T-helper 1 cell treated with Interleukin-12 subunit alpha and Interleukin-12 subunit beta and Interleukin-4 antibody, amounts not matched to agents 30 μg/mL and 1 μg/mL, for 36 hours (primary cell): ENCODE results near the gene ABHD12.
A peak's percentile ranks its signal among the peaks of the same experiment; 100 is the strongest.
"Not testable (repeated sequence)": the region's sequence is repeated elsewhere in the genome, so short reads cannot be mapped to it uniquely, and the experiment has no call there.

Source experiments
- H3K27ac Mint-ChIP-seq: one replicate; pipeline ENCODE4 v1.8.0; 2021; ENCODE audit warnings: mild to moderate bottlenecking, mixed read lengths
- H3K27me3 Mint-ChIP-seq: one replicate; pipeline ENCODE4 v1.8.0; 2021; ENCODE audit warnings: low read depth, mixed read lengths
- H3K36me3 Mint-ChIP-seq: one replicate; pipeline ENCODE4 v1.8.0; 2021; ENCODE audit warnings: low read depth, mixed read lengths
- H3K4me1 Mint-ChIP-seq: one replicate; pipeline ENCODE4 v1.8.0; 2021; ENCODE audit warnings: low read depth, mixed read lengths
- H3K4me3 Mint-ChIP-seq: one replicate; pipeline ENCODE4 v1.8.0; 2021; ENCODE audit warnings: mild to moderate bottlenecking, moderate library complexity, mixed read lengths
- H3K9me3 Mint-ChIP-seq: one replicate; pipeline ENCODE4 v1.8.0; 2021; ENCODE audit warnings: mixed read lengths

The ABHD12 gene

DNA sequence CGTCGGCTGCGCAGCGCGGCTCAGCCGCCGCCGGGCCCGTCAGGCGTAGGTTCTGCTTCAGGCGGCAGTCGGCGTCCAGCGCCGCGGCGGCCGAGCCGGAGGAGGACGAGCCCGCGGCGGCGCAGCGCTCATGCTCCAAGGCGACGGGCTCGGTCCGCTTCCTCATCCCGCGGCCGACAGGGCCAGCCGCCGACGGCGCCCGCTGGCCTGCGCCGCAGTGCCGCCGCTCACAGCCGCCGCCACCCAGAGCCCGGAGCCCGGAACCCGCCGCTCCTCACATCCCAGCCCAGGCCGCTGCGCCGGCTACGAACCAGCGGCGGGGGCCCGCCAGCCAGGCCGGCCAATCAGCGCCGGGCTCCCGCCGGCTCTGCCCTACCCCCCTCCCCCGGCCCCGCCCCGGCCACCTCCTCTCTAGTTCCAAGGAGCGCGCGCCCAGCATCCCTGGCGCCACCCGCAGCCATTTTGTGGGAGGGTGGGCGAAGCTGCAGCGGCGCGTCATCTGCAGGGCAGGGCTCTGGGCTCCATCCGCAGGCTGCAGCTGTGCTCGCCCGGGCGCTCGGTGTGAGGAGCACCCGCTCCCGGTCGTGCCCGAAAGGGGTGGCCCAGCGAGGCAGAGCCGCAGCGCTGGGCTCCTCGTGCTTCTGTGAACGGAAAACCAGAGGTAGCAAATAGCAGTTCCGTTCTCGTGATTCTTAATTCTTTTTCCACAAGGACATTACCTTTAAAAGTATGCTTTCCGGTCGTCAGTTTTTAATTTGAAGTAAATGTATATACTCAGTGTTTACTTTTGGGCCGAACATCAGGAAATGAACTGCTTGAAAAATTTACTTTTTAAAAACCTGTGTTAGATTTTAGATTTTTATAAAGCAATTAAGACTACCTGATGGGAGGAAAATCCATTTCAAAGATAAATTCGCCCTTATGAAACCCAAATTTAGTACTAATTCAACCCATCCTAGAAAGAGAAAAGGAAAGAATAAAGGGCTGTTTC lies at the start of gene ABHD12:
TSS of gene ABHD12 (minus strand) at position 298 of the 991 bp plus-strand sequence. CDS start at position 166, 132 bp downstream.
- peaks cover 3% of the 10 kb centered on the region for H3K27me3 Mint-ChIP-seq
- H3K9me3 Mint-ChIP-seq: no peaks in the 10 kb centered on the region
- H3K36me3 Mint-ChIP-seq: peaks cover 6% of the 10 kb centered on the region
- peak within 1 kb of the TSS; percentile 90 for H3K27ac Mint-ChIP-seq
- peaks cover 14% of the 10 kb centered on the region for H3K4me1 Mint-ChIP-seq
- peak within 1 kb of the TSS; percentile 85 for H3K4me3 Mint-ChIP-seq

DNA sequence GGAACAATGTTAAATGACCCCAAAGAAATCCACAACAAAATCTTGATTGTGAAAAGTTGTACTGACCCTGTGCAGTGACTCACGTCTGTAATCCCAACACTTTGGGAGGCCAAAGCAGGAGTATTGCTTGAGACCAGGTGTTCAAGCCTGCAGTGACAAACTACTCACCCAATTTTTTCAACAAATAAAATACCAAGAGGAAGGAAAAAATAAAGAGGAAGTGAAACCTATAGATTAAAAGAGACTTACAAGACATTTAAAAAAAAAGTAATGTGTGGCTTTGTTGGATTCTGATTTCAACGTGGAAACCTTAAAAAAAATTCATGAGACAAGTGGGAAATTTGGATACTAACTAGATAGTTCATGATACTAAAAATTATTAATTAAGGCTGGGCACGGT lies 48.7 kb upstream of the ABHD12 start:
- peaks cover 3% of the 10 kb centered on the region for H3K4me1 Mint-ChIP-seq

DNA sequence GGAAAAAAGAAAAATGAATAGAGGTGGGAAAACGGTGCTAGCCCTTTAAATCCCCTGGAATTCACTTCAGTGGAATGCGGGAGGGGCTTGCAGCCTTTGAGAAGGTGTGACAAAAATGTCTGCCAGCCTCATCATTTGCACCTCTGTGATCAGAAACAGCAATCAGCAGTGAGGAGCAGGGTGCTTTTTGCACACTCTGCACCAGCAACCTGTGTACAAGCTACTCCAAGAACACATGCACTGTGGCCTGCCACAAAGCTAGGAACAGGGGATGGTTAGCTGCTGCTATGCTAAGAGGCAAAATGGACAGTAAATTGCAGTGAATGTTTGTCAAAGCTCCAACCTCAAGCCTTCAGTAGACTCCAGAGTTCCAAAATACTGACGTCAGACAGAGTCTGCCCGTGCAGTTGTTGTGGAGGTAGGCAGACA lies 46.5 kb upstream of the ABHD12 start:
- H3K36me3 Mint-ChIP-seq: peaks cover 12% of the 10 kb centered on the region
- H3K9me3 Mint-ChIP-seq: no peaks in the 10 kb centered on the region
- H3K27me3 Mint-ChIP-seq: no peaks in the 10 kb centered on the region
- H3K4me3 Mint-ChIP-seq: no peak overlapping the region
- H3K27ac Mint-ChIP-seq: no peak overlapping the region
- peaks cover 3% of the 10 kb centered on the region for H3K4me1 Mint-ChIP-seq

More for the DNA sequence above, 48.7 kb upstream of the ABHD12 start:
- Mint-ChIP-seq H3K27me3 (no peaks in the 10 kb centered on the region), H3K4me3 (no peak overlapping the region), H3K9me3 (no peaks in the 10 kb centered on the region), H3K27ac (no peak overlapping the region), H3K36me3 (peaks cover 11% of the 10 kb centered on the region)

DNA sequence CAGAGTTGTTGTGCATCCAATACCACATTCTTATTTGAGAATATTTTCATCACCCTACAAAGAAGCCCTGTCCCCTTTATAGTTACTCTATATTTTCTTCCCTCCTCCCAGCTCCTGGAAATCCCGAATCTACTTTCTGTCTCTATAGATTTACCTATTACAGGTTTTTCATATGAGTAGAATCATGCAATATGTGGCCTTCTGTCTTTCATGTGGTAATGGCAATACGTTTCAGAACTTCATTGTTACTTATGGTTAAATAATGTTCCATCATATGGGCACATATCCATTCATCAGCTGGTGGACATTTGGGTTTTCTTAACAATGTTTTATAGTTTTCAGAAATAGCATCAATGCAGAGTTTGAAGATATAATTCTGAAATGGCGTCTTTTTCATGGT lies 33.9 kb upstream of the ABHD12 start:
- Mint-ChIP-seq H3K27ac (no peak overlapping the region), H3K36me3 (peaks cover 35% of the 10 kb centered on the region), H3K9me3 (no peaks in the 10 kb centered on the region), H3K4me1 (peaks cover 6% of the 10 kb centered on the region), H3K27me3 (no peaks in the 10 kb centered on the region), H3K4me3 (no peak overlapping the region)

DNA sequence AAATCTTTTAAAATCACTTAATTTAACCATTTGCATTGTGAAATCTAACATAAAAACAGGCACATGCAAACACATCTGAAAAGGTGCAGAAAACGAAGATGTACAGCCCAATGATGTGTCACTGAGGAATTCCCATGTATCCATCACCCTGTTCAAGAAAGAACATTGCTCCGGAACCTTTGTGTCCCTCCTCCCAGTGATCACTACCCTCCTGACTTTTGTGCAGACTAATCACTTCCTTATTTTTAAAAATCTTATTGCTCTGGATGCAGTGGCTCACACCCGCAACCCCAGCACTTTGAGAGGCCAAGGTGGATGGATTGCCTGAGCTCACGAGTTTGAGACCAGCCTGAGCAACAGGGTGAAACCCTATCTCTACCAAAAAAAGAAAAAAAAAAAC lies 31.4 kb upstream of the ABHD12 start:
- H3K4me3 Mint-ChIP-seq: no peak overlapping the region
- H3K9me3 Mint-ChIP-seq: no peaks in the 10 kb centered on the region
- peaks cover 26% of the 10 kb centered on the region for H3K36me3 Mint-ChIP-seq
- H3K27me3 Mint-ChIP-seq: no peaks in the 10 kb centered on the region
- no peak overlapping the region for H3K27ac Mint-ChIP-seq
- peaks cover 9% of the 10 kb centered on the region for H3K4me1 Mint-ChIP-seq

DNA sequence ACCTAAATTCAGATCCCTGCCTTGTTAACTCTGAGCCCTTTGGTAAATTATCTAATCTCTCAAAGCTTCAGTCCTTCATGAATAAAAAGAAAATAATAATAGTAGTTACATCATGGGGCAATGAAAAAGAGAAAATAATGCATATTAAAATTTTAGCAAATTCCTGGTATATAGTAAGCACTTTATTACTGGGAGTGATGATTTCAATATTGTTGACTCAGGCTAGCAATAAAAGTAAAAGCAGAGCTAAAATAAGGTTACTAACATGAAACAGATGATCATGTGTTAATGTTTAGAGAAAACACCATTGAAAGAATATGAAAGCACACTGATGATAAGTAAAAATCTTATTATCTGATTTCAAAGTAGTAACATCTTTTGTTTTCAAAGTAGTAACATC lies 30.5 kb upstream of the ABHD12 start:
- Mint-ChIP-seq H3K27ac (no peak overlapping the region), H3K36me3 (peaks cover 21% of the 10 kb centered on the region), H3K9me3 (no peaks in the 10 kb centered on the region), H3K4me1 (peaks cover 10% of the 10 kb centered on the region), H3K4me3 (no peak overlapping the region), H3K27me3 (no peaks in the 10 kb centered on the region)

DNA sequence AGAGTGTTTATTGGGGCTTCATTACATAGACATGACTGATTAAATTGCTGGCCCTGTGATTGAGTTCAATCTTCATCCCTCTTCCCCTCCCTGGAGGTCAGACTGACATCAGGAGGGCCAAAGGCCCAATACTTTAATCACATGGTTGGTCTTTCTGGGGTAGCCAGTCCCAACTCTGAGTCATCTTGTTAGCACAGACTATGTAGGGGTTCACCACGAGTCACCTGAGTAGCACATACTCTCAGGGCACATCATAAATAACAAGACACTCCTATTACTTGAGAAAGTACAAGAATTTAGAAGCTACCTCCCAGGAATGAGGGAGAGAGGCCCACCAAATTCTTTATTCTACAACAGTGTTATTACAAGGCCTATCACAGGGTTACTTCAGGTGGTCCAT lies 28.1 kb upstream of the ABHD12 start:
- peaks cover 9% of the 10 kb centered on the region for H3K36me3 Mint-ChIP-seq
- no peaks in the 10 kb centered on the region for H3K9me3 Mint-ChIP-seq
- no peaks in the 10 kb centered on the region for H3K27me3 Mint-ChIP-seq
- H3K4me3 Mint-ChIP-seq: no peak overlapping the region
- H3K27ac Mint-ChIP-seq: no peak overlapping the region
- peaks cover 6% of the 10 kb centered on the region for H3K4me1 Mint-ChIP-seq

DNA sequence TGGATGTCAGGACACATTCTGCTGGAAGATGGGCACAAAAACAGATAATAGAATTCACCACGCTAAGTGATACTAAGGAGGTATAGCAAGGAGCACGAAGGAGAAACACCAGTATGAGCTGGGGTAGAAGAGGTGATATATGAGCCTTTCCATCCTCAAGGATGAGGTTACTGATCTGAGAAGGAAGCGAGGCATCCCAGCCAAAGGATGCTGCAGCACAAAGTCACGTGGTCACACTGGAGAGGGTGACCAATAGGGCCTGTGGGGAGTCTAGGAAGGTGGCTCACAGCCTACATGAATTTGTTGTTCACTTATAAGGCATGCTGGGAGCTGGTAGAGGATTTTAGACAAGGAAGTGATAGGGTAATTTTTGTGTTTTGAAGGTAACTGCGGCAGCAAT lies 18.3 kb upstream of the ABHD12 start:
- Mint-ChIP-seq H3K4me3 (peak overlapping the region; percentile 95), H3K27me3 (no peaks in the 10 kb centered on the region), H3K9me3 (peaks cover 7% of the 10 kb centered on the region), H3K27ac (peak overlapping the region; percentile 18), H3K4me1 (peaks cover 20% of the 10 kb centered on the region), H3K36me3 (peaks cover 5% of the 10 kb centered on the region)

DNA sequence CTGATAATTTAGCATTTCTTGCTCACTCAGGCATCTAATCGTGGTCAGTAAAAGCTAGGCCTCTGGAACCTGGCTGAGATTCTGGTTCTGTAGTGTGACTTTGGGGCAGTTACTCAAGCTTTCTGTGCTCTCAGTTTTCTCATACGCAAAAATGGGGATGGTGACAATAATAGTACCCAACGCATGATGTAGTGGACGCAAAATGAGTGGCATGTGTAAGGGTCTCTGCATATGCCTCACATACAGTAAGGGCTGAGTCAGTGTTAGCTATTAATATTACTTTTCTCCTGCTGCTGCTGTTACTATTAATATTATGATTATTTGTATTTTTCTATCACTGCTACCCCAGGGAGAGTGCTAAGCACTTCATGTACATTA lies 17.5 kb upstream of the ABHD12 start:
- Mint-ChIP-seq H3K27me3 (no peaks in the 10 kb centered on the region), H3K4me3 (peak overlapping the region; percentile 95), H3K9me3 (peaks cover 11% of the 10 kb centered on the region), H3K36me3 (peaks cover 5% of the 10 kb centered on the region), H3K4me1 (peaks cover 19% of the 10 kb centered on the region), H3K27ac (peak overlapping the region; percentile 85)

DNA sequence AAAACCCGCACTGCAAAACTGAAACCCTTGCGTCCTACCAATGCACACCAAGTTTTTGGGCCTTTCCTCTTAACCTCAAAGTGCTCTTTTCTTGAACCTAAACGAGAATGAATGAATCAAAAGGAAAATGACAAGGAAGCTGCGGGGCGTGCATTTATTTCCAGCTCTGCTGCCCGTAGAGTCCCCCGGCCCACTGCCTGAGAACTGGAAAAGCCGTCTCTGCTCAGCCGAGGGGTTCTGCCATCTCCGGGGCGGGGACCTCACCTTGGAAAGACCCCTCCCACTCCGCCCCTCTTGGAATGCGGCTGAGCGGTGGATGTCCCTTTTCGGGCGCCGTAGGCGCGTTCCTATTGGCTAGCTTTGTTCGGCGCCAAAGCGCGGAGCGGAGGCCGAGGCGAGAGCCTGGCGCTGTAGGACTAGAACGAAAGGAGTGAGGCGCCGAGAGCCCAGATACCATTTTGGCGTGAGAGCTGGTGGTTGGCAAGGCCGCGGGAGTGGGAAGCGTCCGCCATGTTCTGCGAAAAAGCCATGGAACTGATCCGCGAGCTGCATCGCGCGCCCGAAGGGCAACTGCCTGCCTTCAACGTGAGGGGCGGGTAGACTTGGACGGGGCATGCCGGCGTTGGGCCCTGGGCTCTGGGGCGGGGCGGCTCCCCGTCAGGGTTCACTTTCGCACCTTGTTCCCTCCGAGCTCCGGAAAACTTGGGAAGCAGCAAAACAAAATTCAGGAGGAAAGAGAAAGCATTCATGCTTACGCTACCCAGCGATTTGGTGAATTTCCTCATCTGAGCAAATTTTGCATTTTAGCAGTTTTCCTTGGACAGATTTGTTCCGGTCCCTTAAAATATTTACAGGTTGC lies 16.9 kb upstream of the ABHD12 start, which contains the start of gene GINS1:
TSS of gene GINS1 (plus strand) at position 363 of the 859 bp plus-strand sequence. CDS start at position 511, 148 bp downstream.
- H3K27ac Mint-ChIP-seq: peak within 1 kb of the TSS; percentile 85
- peaks cover 19% of the 10 kb centered on the region for H3K4me1 Mint-ChIP-seq
- H3K36me3 Mint-ChIP-seq: peaks cover 8% of the 10 kb centered on the region
- peaks cover 15% of the 10 kb centered on the region for H3K9me3 Mint-ChIP-seq
- H3K4me3 Mint-ChIP-seq: peak within 1 kb of the TSS; percentile 95
- H3K27me3 Mint-ChIP-seq: no peaks in the 10 kb centered on the region

DNA sequence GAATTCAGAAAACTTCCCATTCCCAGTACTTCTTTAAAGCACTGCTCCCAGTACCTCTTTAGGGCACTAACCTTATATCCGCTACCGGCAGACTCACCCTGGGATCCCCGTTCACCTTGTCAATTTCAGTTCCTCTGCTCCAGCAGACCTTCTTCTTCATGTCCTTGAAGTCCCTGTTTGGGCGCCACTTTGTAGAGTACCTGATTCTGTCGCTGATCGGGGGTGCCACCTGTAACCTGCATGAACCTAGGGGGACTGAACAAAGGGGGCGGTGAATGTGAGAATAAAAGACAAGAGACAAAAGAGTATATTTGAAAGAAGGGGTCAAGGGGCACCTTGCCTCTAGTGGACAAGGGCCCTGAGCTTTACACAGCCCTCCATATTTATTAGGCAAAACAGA lies 11.9 kb upstream of the ABHD12 start:
- Mint-ChIP-seq H3K4me1 (peaks cover 6% of the 10 kb centered on the region), H3K9me3 (peaks cover 18% of the 10 kb centered on the region), H3K27ac (no peak overlapping the region), H3K4me3 (no peak overlapping the region), H3K36me3 (peaks cover 8% of the 10 kb centered on the region), H3K27me3 (peaks cover 4% of the 10 kb centered on the region)

DNA sequence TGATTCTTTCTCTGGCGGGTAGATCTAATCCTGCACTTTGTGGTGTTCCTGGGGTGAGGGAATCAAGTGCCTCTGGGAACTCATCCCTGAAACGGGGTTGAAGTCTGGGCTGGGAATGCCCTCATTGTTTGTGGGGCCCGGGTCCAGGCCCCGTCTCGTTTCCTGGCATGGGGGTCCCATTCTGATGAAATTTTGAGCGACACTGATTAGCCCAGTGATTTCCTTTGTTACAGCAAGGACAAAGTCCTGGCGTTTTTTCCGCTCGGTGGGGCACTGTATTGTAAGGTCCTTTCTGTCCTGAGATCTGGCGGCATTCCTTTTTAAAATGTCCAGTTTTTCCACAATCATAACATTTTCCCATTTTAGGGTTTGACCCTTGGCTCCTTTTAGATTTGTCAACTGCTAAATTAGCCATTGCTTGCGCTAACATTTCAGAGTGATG lies 9.7 kb upstream of the ABHD12 start:
- H3K36me3 Mint-ChIP-seq, H3K27ac Mint-ChIP-seq, H3K4me3 Mint-ChIP-seq, H3K4me1 Mint-ChIP-seq: not testable (repeated sequence)
- Mint-ChIP-seq H3K9me3 (peaks cover 18% of the 10 kb centered on the region), H3K27me3 (peaks cover 13% of the 10 kb centered on the region)

DNA sequence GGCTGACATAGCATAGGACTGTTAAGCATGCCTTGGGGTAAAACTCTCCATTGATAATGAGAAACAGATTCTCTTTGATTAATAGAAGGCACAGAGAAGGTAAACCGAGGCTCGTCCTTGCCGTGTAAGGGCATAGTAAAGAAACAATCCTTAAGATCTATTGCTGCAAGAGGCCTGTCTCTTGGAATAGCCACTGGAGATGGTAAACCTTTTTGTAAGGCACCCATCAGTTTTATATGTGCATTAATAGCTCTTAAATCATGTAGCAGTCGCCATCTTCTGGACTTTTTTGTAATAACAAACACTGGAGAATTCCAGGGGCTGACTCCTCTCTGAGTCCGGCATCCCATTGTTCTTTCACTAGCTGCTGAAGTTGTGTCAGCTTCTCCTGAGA lies 8.4 kb upstream of the ABHD12 start:
- H3K4me1 Mint-ChIP-seq: peaks cover 5% of the 10 kb centered on the region
- peaks cover 12% of the 10 kb centered on the region for H3K9me3 Mint-ChIP-seq
- H3K36me3 Mint-ChIP-seq: peaks cover 7% of the 10 kb centered on the region
- no peak overlapping the region for H3K4me3 Mint-ChIP-seq
- peaks cover 13% of the 10 kb centered on the region for H3K27me3 Mint-ChIP-seq
- no peak overlapping the region for H3K27ac Mint-ChIP-seq

DNA sequence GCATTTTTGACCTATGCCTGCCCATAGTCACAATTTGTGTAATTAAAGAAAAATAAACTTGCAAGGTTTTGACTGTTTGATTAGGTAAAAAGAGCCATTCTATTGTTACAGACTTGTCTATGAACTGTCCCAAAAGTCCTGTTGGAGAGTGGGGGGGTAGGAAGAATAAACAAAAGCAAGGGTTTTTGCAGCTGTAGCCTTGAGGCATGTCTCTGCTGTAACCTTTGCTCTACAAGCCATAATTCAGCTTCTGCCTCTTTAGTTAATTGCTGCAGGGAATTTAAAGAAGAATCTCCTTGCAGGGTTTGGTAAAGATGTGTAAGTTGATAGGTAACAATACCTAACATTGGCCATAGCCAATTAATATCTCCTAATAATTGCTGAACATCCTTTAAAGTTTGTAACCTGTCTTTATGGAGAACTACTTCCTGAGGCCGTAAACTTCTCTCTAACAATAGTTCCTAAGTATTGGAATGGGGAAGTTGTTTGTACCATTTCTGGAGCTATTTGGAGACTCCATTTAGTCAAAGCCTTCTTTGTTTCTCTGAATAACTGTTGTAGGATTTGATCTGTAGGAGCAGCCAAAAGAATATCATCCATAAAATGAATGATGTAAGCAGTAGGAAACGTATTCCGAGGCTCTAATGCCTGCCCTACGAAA lies 7.9 kb upstream of the ABHD12 start:
- peaks cover 13% of the 10 kb centered on the region for H3K27me3 Mint-ChIP-seq
- H3K27ac Mint-ChIP-seq: no peak overlapping the region
- H3K9me3 Mint-ChIP-seq: peaks cover 11% of the 10 kb centered on the region
- H3K4me1 Mint-ChIP-seq: peaks cover 5% of the 10 kb centered on the region
- H3K36me3 Mint-ChIP-seq: peaks cover 7% of the 10 kb centered on the region
- H3K4me3 Mint-ChIP-seq: no peak overlapping the region
